NCI-H226 (cell line): ENCODE measurements around the gene PCBD1.
A peak's percentile ranks its signal among the peaks of the same experiment; 100 is the strongest.
"Not testable (repeated sequence)": the region's sequence is repeated elsewhere in the genome, so short reads cannot be mapped to it uniquely, and the experiment has no call there.

ENCODE experiments used
- DNase-seq: peaks from one replicate; pipeline ENCODE4 v3.0.0-alpha.2; 2015

Gene PCBD1

DNA sequence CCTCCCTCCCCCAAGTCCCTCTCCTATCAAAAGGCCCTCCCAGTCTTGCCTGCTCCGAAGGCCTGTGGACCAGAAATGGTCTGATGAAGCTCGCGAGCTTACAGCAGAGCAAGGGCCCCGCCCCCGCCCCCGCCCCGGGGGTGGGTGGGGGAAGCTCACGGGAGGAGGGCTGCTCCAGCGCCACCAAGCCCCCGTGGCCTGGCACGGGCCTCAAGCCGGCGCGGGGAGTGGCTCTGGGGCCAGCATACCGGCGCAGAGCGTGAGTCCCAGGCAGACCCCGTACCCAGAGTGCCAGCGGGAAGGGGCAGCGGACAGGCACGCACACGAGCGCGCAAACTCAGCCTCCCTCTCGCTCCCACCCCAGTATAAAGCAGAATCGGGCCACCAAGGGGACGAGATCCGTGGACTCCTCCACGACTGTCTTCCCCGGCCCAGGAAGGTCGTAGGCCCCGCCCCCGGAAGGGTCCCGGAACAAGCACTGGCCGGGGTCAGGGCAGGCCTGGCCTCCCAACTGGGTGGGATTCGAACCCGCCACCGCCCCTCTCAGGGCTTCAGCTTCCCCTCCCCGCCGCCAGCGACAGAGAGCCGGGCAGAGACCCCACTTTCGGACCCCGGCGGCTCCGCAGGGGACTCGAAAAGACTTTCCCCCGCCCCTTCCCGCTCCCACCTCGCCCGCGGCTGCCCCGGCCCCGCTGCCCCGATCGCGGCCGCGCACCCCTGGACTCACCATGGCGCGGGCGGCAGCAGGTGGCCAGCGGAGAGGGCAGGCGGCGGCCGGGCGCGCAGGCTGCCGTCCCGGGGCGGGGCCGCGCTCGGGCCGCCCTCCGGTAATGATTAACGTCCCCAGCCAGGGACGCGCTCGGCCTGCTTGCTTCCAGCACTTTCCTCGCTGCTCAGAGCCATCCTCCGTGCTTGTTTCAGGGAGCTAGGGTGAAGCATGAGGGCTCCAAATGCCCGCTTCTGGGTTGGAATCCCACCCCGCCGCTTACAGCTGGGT, at the start of gene PCBD1:
Gene PCBD1 (minus strand): TSS at position 762 of the 997 bp plus-strand sequence. CDS start 32 bp downstream, at position 730.
- DNase-seq: peak; percentile 48

DNA sequence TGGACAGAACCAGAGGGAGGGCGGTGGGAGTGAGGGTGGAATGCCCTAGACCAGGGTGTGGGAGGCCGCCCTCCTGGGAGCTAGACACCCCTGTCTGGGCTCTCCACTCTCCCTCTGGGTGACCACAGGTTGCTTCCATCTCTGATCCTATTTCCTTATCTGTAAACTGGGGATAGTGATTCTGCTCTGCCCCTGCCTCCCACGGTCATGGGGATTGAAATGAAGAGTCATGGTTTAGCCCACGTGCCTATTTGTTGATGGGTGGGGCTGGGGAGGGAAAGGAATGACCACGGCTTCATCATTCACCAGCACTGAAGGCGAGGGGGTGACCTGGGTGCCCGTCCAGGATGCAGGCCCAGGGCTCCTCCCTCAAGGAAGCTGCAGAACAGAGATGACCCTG, 49.3 kb upstream of the PCBD1 start:
- DNase-seq: no peak

DNA sequence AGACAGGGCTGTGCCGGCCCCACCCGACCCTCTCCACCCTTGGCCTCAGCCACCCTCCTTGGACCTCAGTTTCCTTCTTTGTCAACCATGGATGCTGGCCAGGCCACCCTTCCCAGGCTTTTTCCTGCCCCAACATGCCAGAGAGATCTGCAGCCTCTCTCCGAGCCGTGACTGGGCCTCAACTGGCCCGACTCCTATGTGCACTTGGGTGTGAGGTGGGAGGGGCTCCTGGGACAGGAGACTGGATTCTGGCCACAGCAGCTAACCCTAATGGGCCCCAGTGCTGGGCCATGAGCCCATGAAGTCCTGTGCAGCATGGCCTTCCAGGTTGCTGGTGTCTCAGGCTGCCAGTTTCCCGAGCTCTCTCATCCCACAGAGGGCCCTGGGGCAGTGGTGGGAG, 47.7 kb upstream of the PCBD1 start:
- no peak for DNase-seq

DNA sequence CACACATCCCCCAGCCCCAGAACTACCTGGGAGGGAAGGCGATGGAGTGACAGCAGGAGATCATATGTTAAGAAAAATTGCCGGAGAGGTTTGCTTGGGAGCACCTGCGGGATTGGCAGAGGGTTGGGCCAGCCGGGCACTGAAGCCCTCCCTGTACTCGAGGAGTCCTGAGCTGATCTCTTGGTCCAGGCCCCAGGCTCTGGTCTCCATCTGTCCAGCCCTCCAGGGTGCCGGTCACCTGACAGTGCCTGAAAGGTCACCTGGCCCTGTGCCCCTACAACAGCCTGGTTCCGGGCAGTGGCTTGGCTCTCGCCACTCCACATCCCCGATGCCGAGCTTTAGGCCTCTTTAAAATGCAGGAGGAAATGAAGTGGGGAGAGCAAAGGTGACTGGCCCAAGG, 47.3 kb upstream of the PCBD1 start:
- no peak for DNase-seq

DNA sequence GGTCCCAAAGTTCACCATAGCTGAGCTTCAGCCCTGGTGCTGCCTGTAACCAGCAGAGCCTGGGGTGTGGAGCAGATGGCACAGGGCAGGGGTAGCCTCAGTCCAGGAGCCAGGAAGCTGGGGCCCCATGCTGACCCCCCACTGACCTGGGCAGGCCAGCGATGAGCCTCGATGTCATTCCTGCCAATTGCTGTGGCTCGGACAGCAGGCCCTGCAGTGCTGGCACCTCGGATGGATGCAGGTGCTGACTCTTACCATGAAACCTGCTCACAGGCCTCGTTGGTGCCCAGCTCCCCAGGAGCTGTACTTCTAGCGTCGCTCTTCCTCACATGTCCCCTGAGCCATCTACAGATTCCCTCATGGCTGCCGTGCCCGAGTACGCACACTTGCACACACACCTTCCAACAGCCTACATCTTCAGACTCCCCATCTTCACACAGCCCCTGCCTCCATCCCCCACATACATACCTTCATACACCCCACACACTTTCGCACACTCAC, 46.8 kb upstream of the PCBD1 start:
- DNase-seq: no peak

DNA sequence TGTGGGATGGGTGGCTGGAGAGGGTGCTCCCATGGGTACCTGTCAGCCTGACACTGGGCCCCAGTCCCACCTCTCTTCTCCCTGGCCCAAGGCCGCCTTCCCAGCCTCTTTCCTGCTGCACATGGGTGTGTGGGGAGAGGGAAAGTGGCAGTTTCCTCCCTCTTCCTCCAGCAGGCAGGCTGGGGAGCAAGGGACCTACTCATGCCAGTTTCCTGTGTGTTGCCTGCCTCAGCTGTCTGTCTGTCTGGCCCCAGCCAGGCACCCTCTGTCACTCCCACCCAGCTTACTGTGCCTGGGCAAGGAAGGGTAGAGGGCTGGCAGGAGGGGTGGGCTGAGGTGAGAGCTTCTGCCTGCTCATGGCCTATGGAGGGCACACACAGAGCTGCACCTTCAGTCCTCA, 46.3 kb upstream of the PCBD1 start:
- DNase-seq: no peak

DNA sequence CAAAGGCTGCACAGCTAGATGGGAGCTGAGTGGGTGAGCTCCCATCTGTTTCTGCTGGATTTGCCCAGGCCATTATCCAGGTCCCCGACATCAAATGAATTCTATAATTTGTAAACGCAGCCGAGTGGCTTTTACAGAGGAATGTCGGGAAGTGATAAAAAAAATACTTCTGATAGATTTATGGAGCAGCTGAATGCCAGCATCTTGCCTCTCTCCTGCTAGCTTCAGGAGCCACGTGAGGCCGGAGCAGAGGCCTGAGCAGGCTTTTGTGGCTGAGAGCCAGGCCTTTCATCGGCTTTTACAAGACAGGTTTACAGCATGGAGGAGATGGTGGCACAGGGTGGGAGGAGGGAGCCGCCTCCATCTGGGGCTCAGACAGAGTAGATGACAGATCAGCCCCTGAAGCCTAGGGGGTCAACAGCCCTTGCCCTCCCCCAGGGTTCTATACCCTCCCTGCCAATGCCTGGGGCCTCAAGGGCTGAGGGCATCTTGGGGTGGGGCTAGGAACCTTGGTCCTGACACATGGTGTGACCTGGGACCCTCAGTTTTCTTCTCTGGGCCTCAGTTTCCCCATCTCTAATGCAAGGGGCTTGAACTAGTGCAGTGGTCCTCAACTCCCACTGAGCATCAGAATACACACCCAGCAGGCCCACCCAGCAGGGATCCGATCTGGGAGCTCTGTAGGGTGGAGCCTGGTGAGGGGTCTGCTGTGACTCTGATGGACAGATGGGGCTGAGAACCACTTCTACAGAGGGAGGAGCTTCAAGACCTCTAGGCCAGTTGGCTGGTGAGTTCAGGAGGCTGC, 44.2 kb upstream of the PCBD1 start:
- no peak for DNase-seq

DNA sequence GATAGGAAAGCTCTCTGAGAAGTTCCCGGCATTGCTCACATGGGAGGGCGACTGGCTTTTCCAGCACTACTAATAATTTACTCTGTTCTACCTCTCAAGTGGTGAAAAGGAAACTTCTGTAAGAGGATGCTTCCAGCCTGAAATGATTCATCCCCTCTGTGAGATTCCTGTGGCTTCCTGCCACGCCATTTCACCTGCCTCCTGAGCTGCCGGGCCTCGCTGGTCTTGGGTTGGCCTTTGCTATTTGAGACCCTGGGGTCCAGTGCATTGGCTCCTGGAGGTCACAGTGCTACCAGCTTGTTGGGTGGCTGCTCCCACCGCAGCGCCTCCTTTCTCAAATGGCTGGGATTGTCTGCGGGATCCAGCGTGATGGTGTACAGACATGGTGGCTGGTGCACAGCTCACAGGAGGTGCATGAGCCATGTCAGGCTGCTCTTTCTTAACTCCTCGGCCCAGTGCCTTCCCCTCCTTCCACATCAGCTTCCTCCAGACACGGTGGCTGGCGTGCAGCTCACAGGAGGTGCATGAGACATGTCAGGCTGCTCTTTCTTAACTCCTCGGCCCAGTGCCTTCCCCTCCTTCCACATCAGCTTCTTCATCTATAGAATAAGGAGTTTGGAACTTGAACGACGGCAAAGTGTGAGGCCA, 42.9 kb upstream of the PCBD1 start:
- peak; percentile 87 for DNase-seq

DNA sequence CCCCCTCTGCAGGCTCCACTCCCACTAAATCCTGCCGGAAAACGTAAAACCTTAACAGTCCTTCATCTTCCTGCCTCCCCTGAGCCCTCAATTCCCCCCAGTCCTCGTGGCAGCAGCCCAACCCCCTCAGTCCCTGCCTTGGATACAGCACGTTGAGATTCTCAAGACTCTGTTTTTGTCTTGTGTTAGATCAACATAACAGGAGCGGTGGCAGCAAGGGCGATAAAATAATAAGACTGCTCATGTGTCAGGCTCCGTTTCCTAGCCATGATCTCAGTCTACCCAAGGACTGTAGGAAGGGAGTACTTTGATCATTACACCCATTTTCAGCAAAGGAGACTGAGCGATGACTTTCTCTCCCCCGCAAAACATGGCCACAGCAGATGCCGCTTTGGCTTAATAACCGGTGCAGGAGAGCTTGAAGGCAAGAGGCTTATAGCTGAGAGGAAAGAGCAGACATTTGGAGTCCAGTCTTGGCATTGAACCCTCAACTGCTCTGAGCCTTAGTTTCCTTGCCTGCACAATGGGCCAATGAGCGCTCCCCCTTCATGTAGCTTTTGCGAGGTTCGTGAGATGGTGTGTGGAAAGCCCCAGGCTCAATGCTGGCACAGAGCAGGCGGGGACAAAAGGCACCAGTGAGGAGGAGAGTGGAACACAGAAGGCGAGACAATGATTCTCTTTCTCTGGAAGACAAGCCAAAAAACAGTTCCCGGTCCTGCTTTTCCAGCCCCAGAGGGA, 42.1 kb upstream of the PCBD1 start:
- no peak for DNase-seq

DNA sequence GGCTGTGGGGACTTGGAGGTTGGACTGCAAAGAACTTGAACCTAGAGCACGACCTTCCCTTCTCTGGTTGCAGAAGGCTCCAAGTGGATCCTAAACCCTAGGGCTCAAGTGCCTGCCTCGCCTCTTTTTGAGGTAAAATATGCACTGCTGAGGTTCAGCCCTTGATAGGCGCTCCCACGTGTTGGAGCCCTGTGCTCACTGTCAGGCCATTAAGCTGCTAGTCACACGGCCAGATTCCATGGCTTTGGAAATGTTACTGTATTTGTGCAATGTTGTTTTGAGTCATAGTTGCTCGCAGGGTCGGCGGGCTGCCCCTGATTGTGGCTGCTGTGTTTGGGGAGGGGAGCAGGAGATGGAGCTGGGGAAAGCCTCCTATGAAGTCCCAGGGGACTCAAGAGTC, 39.8 kb upstream of the PCBD1 start:
- no peak for DNase-seq

DNA sequence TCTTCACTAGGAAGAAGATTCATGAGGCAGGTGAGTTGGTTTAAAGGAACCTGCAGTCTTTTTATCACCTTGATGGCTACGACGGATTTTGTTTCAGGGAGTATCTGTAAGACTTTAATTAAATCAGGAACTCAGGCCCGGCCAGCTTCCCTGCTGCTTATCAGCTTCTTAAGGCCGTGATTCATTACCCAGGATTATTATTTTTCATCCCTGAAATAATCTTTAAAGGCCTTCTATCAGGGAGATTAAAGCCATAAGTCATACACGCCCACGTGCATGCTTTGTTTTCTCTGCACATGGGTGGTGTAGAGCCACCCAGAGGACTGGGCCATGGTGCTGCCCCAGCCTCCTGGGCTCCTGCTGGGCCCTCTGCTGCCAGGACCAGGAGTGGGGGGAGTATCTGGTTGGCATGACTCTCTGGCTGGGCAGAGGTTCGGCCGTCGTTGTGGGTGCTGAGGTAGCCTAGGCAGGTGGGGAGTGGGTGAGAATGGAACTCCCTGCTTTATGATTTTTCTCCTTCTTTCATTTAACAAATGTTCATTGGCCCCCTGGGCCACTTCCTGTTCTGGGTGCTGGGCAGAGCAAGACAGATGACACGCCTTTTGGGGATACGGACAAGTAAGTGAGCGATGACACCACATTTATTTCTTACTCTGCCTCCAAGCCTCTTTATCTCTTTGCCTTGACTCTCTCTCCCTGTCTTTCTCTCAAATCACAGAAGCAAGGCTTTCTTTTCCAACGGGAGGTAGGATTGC, 39.0 kb upstream of the PCBD1 start:
- peak; percentile 70 for DNase-seq

DNA sequence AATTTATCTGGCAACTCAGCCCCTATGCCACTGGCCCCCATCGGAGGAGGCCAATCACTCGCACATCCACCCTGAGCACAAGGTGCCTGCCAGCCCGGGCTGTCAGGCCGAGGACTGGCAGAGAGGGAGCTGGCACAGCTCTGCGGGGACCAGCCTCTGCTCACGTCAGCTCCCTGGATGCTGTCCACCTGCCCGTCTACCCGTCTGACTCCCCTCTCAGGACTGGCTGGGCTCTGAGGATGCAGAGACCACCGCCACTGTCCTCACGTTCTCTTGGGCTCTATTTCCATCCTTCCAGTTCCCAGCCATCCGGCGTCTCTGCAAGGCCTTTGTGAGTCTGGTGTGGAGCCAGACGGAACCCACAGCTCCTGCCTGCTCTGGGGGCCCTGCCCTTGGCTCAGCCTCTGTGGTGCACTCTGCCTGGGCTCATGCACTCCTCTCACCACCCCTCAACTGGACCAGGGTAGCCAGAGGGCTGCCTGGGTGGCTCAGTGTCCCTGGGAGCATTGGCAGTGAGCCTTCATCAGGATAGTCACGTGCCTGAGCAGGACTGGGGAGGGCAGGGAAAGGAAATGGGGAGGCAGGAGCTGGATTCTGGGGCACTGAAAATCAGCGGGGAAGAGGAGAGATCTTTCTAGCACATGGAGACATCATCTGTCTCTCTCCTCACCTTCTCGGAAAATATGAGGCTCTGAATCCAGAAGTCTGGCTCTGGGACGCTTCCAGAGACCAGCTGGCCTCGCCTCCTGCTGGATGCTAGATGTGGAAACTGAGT, 38.0 kb upstream of the PCBD1 start:
- DNase-seq: no peak

DNA sequence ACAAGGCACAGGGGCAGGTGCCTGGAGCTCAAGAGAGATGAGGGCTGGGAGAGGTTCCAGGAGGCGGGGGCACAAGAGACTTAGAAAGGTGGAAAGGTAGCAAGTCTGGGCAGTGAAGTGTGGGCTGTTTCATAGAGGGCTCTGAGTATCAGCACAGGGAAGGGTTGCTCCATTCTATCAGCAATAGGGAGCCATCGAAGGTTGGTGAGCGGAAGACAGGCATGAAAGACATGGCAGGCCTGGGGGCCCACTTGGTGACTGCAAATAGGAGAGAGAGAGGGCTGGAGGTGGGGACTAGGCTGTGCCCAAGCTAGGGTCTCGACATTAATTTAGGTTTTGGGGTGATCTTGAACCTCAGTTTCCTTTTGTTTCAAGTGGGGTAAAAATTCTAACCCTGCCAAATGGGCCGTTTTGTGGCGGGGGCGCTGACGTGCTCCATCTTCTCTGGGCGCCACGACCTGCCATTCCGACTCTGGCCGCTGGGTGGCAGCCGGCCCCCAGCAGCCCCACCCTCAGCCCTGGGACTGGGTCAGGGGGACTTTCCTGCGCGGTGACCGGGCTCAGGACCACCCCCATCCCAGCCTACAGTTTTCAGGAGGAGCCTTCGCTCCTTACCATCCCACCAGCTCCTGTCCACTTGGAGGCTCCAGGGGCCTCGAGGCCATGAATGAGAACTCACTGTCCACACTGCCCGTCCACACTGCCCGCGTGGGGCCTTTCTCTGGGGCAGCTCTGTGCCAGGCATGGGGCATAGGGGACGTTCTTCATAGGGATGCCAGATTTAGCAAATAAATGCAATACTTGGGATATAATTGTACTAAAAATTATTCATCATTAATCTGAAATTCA, 37.2 kb upstream of the PCBD1 start:
- peak; percentile 13 for DNase-seq

DNA sequence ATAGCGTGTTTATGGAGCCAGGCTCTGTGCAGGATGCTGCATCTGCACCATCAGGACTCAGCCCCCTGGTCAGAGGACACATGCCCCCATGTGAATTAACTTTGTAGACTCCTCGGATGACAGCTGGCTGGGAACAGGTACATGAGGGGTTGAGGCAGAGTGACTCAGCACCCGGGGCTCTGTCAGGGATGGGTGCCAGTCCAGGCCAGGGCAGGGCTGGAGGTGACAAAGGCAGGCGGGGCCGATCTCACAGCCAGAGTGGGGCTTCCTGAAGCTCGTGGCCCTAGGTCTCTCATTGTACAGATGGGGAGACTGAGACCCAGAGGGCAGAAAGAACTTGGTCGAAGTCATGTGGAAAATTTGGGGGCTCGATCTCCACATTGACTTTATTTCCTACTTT, 35.3 kb upstream of the PCBD1 start:
- DNase-seq: no peak

DNA sequence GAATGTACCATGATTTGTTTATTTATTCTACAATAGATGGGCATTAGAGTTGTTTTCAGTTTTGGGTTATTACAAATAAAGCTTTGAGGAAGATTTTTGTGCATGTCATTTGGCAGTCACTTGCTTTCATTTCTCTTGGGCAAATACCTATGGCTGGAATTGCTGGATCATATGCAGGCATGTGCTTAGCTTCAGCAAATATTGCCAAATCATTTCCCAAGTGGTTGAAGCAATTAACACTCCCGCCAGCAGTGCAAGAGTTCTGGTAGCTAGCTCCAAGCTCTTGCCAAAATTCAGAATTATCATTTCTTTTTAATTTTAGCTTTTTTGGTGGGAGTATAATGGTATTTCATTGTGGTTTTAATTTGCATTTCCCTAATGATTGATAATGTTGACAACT, 32.9 kb upstream of the PCBD1 start:
- DNase-seq: no peak

DNA sequence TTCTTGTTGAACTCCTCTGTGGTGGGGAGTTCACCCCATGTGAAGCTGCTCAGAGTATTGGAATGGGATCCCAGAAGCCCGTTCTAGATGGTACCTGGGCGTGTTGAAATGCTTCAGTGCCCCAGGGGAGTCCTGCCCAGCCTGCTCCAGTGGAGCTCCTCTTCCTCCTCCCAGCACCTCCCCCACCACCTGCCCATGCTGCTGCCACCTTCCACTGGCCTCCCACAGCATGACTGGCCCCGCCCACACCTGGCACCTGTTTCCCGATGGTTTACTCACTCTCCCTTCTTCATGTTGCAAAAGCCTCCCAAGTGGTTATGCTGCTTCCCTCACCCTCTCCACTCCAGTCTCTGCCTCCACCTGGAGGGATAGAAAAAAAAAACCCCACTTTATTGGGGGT, 32.2 kb upstream of the PCBD1 start:
- no peak for DNase-seq

DNA sequence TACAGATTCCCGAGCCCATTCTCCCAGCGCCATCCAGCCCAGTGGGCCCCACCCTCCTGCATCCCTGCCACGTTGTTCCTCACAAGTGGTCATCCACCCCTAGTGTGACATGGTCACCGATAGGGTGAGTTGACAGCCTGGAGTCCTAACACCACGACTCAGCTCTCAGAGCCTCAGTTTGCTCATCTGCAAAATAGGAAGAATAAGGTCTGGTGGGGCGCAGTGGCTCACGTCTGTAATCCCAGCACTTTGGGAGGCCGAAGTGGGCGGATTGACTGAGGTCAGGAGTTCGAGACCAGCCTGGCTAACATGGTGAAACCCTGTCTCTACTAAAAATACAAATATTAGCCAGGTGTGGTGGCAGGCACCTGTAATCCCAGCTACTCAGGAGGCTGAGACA, 31.5 kb upstream of the PCBD1 start:
- DNase-seq: not testable (repeated sequence)

DNA sequence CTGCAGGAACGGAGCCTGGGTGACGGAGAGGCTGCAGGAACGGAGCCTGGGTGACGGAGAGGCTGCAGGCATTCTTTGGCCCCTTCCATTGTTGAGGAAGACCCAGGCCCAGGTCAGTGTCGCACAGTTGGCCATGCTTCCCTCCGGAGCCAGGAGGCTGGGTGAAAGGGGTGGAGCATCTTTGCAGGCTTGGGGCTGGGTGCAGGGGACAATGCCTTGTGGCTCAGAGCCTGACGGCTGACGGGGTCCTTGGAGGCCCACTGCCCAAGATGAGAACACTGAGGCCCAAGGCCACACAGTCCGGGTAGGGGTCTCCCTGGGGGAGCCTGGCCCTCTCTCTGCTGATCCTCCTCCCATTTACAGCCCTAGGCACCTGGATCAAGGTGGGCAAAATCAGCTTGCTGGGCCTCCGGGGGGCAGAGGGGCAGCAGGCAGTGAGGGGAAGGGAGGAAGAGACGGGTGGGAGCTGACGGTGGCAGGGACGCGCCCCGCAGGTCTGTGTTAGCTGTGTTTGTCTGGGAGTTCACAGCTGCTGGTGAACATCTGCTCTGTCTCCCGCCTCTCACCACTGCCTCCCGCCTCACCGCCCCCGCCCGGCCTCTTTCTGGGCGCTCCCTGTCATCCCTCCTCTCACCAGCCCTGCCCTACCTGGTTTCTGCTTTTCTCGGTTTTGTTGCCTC, 30.6 kb upstream of the PCBD1 start:
- no peak for DNase-seq

DNA sequence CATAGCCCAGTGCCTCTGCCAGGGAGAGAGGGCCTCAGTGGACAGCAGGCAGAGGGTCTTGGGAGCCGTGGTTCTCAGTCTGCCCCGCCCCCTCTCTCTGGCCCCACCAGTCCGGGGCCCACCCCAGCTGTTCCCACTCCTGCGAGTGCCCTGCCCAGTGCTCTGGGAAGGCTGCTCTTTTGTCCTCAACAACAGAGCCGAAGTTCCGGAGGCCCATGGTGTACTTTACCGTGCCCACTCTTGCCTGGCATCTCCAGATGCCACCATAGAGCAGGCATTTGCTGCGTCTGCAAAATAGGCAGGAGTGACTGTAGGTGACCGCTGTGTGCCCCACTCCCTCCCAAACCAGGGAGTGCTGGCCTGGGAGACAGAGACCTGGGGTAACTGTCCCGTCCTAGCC, 29.3 kb upstream of the PCBD1 start:
- DNase-seq: no peak
